Smooth muscle cell (in vitro differentiated cells): ENCODE results near the gene ABLIM3. TPM values are rescaled to one million over a fixed set of nuclear protein-coding genes. Genes with fewer than 3 reads are reported as not detected.

Experiments used
- DNase-seq: peaks from one replicate; lab custom pipeline; 2025; ENCODE audit not compliant: unreplicated experiment; lab: John Stamatoyannopoulos, UW
- H2AFZ ChIP-seq: fragments of 200-600 bp; sonication (generic); 2 replicates; pipeline ENCODE4 v1.6.0; 2016; ENCODE audit warnings: antibody characterized with exemption, low read depth, mild to moderate bottlenecking
- H3F3A ChIP-seq: fragments of 200-600 bp; sonication (generic); 2 replicates; pipeline ENCODE4 v1.6.0; 2017; ENCODE audit warnings: antibody characterized with exemption, low read depth
- H3K27ac ChIP-seq: fragments of 200-600 bp; sonication (generic); 2 replicates; pipeline ENCODE4 v1.5.1; 2016; ENCODE audit warnings: low read depth, mild to moderate bottlenecking
- H3K27me3 ChIP-seq: fragments of 200-600 bp; sonication (generic); 2 replicates; pipeline ENCODE4 v1.6.1; 2016; ENCODE audit warnings: low read depth, mild to moderate bottlenecking
- H3K36me3 ChIP-seq: fragments of 200-600 bp; sonication (generic); 2 replicates; pipeline ENCODE4 v1.5.1; 2016; ENCODE audit warnings: low read depth
- H3K4me1 ChIP-seq: fragments of 200-600 bp; sonication (generic); 2 replicates; pipeline ENCODE4 v1.5.1; 2016; ENCODE audit warnings: low read depth
- H3K4me2 ChIP-seq: fragments of 200-600 bp; sonication (generic); 2 replicates; pipeline ENCODE4 v1.6.0; 2016; ENCODE audit warnings: mild to moderate bottlenecking
- H3K4me3 ChIP-seq: fragments of 200-600 bp; sonication (generic); 2 replicates; pipeline ENCODE4 v1.5.1; 2016; ENCODE audit warnings: mild to moderate bottlenecking
- H3K79me2 ChIP-seq: fragments of 200-600 bp; sonication (generic); 2 replicates; pipeline ENCODE4 v1.6.0; 2016; ENCODE audit warnings: low read depth, mild to moderate bottlenecking
- H3K9ac ChIP-seq: fragments of 200-600 bp; sonication (generic); 2 replicates; pipeline ENCODE4 v1.6.0; 2016; ENCODE audit warnings: low read depth
- H3K9me3 ChIP-seq: fragments of 200-600 bp; sonication (generic); replicated peaks from 2 replicates; pipeline ENCODE4 v1.5.1; 2016; ENCODE audit warnings: low read depth
- H4K20me1 ChIP-seq: fragments of 200-600 bp; sonication (generic); 2 replicates; pipeline ENCODE4 v1.6.0; 2016; ENCODE audit warnings: low read depth
- CTCF ChIP-seq: fragments of 200-600 bp; sonication (generic); IDR thresholded peaks from 2 replicates; pipeline ENCODE4 v1.5.1; 2017; ENCODE audit warnings: borderline replicate concordance, mild to moderate bottlenecking, antibody characterized with exemption; ENCODE audit not compliant: insufficient read depth, poor library complexity, severe bottlenecking
- WGBS: methylation state at CpG from one replicate; pipeline ENCODE4 v1.1.7; 2016; ENCODE audit warnings: low lambda C conversion rate; 5-methylcytosine and 5-hydroxymethylcytosine counted together
- polyA plus RNA-seq: library from polyadenylated mRNA; unstranded; fragments of >200 nt; fragmentation: Nextera tagmentation; extraction: Ambion mirVana; gene quantifications from 2 replicates; pipeline ENCODE4 v1.2.1, GENCODE V29; 2016
- total RNA-seq: library from RNA; depleted of rRNA; stranded (reverse); fragments of >200 nt; gene quantifications from 2 replicates; pipeline ENCODE4 v1.2.3, GENCODE V29; 2014

ABLIM3 gene
- total and polyA plus RNA-seq, 2 experiments from 2014 or later, result 2.6 to 6.8 TPM

- no peak overlapping the region for H3K4me2 ChIP-seq
- no peaks in the 10 kb centered on the region for H3K27me3 ChIP-seq
- H3F3A ChIP-seq, result no peaks in the 10 kb centered on the region
- no peak overlapping the region for H3K4me3 ChIP-seq
- H4K20me1 ChIP-seq, result no peaks in the 10 kb centered on the region
- 92% methylated on average over 1 of the region's 1 CpG for WGBS
- H3K4me1 ChIP-seq, result no peaks in the 10 kb centered on the region
- no peak overlapping the region for H3K27ac ChIP-seq
- H3K36me3 ChIP-seq, result no peaks in the 10 kb centered on the region
- no peak overlapping the region for H2AFZ ChIP-seq
- TF ChIP-seq CTCF, result no peak
- no peaks in the 10 kb centered on the region for H3K9me3 ChIP-seq
- H3K9ac ChIP-seq, result no peak overlapping the region
- H3K79me2 ChIP-seq, result no peaks in the 10 kb centered on the region
- DNase-seq, result no peak
Measured at GRCh38 chr5:149154650-149155049, 13.4 kb downstream of the ABLIM3 start.

- TF ChIP-seq CTCF, result no peak
- no peak for DNase-seq
- no peaks in the 10 kb centered on the region for H3K36me3 ChIP-seq
- no peak overlapping the region for H2AFZ ChIP-seq
- no peaks in the 10 kb centered on the region for H3K27me3 ChIP-seq
- H3K4me2 ChIP-seq, result no peak overlapping the region
- no peaks in the 10 kb centered on the region for H3K4me1 ChIP-seq
- H3K79me2 ChIP-seq, result no peaks in the 10 kb centered on the region
- H3K27ac ChIP-seq, result no peak overlapping the region
- H3F3A ChIP-seq, result no peaks in the 10 kb centered on the region
- H4K20me1 ChIP-seq, result no peaks in the 10 kb centered on the region
- no peak overlapping the region for H3K4me3 ChIP-seq
- H3K9me3 ChIP-seq, result no peaks in the 10 kb centered on the region
- 87% methylated on average over 4 of the region's 4 CpGs for WGBS
- no peak overlapping the region for H3K9ac ChIP-seq
Measured at GRCh38 chr5:149156435-149157083, 15.3 kb downstream of the ABLIM3 start.

- H3K4me1 ChIP-seq, result no peaks in the 10 kb centered on the region
- no peaks in the 10 kb centered on the region for H3K36me3 ChIP-seq
- H3K27me3 ChIP-seq, result no peaks in the 10 kb centered on the region
- H3K9ac ChIP-seq, result no peak overlapping the region
- TF ChIP-seq CTCF, result no peak
- no peaks in the 10 kb centered on the region for H3K9me3 ChIP-seq
- no peak overlapping the region for H2AFZ ChIP-seq
- H3K4me3 ChIP-seq, result no peak overlapping the region
- H3K27ac ChIP-seq, result no peak overlapping the region
- H4K20me1 ChIP-seq, result no peaks in the 10 kb centered on the region
- no peaks in the 10 kb centered on the region for H3K79me2 ChIP-seq
- WGBS, result 96% methylated on average over 2 of the region's 2 CpGs
- no peak overlapping the region for H3K4me2 ChIP-seq
- DNase-seq, result no peak
- no peaks in the 10 kb centered on the region for H3F3A ChIP-seq
Measured at GRCh38 chr5:149157330-149157729, 16.0 kb downstream of the ABLIM3 start.

- H3K9me3 ChIP-seq, result no peaks in the 10 kb centered on the region
- H3K27ac ChIP-seq, result no peak overlapping the region
- WGBS, result 93% methylated on average over 3 of the region's 3 CpGs
- no peaks in the 10 kb centered on the region for H3K27me3 ChIP-seq
- H3F3A ChIP-seq, result no peaks in the 10 kb centered on the region
- H3K4me1 ChIP-seq, result no peaks in the 10 kb centered on the region
- H3K4me2 ChIP-seq, result no peak overlapping the region
- H3K79me2 ChIP-seq, result no peaks in the 10 kb centered on the region
- H2AFZ ChIP-seq, result no peak overlapping the region
- DNase-seq, result no peak
- no peaks in the 10 kb centered on the region for H3K36me3 ChIP-seq
- no peak overlapping the region for H3K9ac ChIP-seq
- TF ChIP-seq CTCF, result no peak
- H4K20me1 ChIP-seq, result no peaks in the 10 kb centered on the region
- no peak overlapping the region for H3K4me3 ChIP-seq
Measured at GRCh38 chr5:149160291-149160787, 19.0 kb downstream of the ABLIM3 start.
